HepG2 (cell line): ENCODE data around the gene FAM222B. TPM values are rescaled to one million over a fixed set of nuclear protein-coding genes. Genes with fewer than 3 reads are reported as not detected.

ENCODE experiments used
- ADNP ChIP-seq: sonication (generic); formaldehyde crosslinking; IDR thresholded peaks from 2 replicates; pipeline ENCODE4 v1.4.0; 2020; ENCODE audit warnings: missing genetic modification reagents
- ARID2 ChIP-seq: sonication (generic); formaldehyde crosslinking; IDR thresholded peaks from 2 replicates; pipeline ENCODE4 v1.8.1; 2022; ENCODE audit warnings: mild to moderate bottlenecking, missing genetic modification reagents, borderline replicate concordance
- ATF4 ChIP-seq, 2 experiments: fragments of 450-650 bp in 1 of 2; sonication (generic) in 1 of 2; formaldehyde crosslinking; IDR thresholded peaks; 2 replicates each; pipeline versions ENCODE4 v1.5.0 to v1.8.0; 2020 to 2022; ENCODE audit warnings: mild to moderate bottlenecking in 1 of 2, missing genetic modification reagents in 1 of 2
- CAMTA2 ChIP-seq: sonication (generic); formaldehyde crosslinking; IDR thresholded peaks from 2 replicates; pipeline ENCODE4 v1.4.0; 2020; ENCODE audit warnings: mild to moderate bottlenecking, missing genetic modification reagents, borderline replicate concordance
- FOXP1 ChIP-seq, 2 experiments: fragments of 450-650 bp in 1 of 2; IDR thresholded peaks; 2 replicates each; pipeline ENCODE4 v1.6.1; 2017 to 2018; ENCODE audit warnings: antibody characterized with exemption in 1 of 2
- HNF1B ChIP-seq: sonication (generic); formaldehyde crosslinking; IDR thresholded peaks from 2 replicates; pipeline ENCODE4 v1.5.1; 2020; ENCODE audit warnings: mild to moderate bottlenecking, moderate library complexity, missing genetic modification reagents
- KAT8 ChIP-seq: IDR thresholded peaks from 2 replicates; pipeline ENCODE4 v1.6.1; 2016; ENCODE audit warnings: missing genetic modification reagents, missing compliant biosample characterization
- NKX3-1 ChIP-seq: sonication (generic); formaldehyde crosslinking; IDR thresholded peaks from 2 replicates; pipeline ENCODE4 v1.5.0; 2020; ENCODE audit warnings: missing genetic modification reagents
- SCMH1 ChIP-seq: sonication (generic); formaldehyde crosslinking; IDR thresholded peaks from 2 replicates; pipeline ENCODE4 v1.9.0; 2021; ENCODE audit warnings: missing genetic modification reagents, mild to moderate bottlenecking, borderline replicate concordance
- SMAD3 ChIP-seq: sonication (generic); formaldehyde crosslinking; IDR thresholded peaks from 2 replicates; pipeline ENCODE4 v1.4.0; 2020; ENCODE audit warnings: missing genetic modification reagents
- SRY ChIP-seq: sonication (generic); formaldehyde crosslinking; IDR thresholded peaks from 2 replicates; pipeline ENCODE4 v1.8.0; 2022; ENCODE audit warnings: mild to moderate bottlenecking, missing genetic modification reagents
- STAT6 ChIP-seq: sonication (generic); formaldehyde crosslinking; IDR thresholded peaks from 2 replicates; pipeline ENCODE4 v1.4.0; 2020; ENCODE audit warnings: missing genetic modification reagents, mild to moderate bottlenecking, borderline replicate concordance
- TBP ChIP-seq: sonication (generic); formaldehyde crosslinking; IDR thresholded peaks from 2 replicates; pipeline ENCODE4 v1.5.0; 2020; ENCODE audit warnings: missing genetic modification reagents
- U2AF1 ChIP-seq: fragments of 200-400 bp; formaldehyde crosslinking; optimal IDR thresholded peaks from 2 replicates; pipeline ENCODE3; 2017; ENCODE audit warnings: mild to moderate bottlenecking, low read depth, low read length
- ZC3H13 ChIP-seq: sonication (generic); formaldehyde crosslinking; IDR thresholded peaks from 2 replicates; pipeline ENCODE4 v1.8.1; 2023; ENCODE audit warnings: mild to moderate bottlenecking, missing genetic modification reagents, moderate library complexity
- ZNF20 ChIP-seq: sonication (generic); formaldehyde crosslinking; IDR thresholded peaks from 2 replicates; pipeline ENCODE4 v1.4.0; 2020; ENCODE audit warnings: mild to moderate bottlenecking, moderate library complexity, missing genetic modification reagents
- ZNF512 ChIP-seq: sonication (generic); formaldehyde crosslinking; IDR thresholded peaks from 2 replicates; pipeline ENCODE4 v1.4.0; 2020; ENCODE audit warnings: mild to moderate bottlenecking, missing genetic modification reagents
- ZNF513 ChIP-seq: sonication (generic); formaldehyde crosslinking; conservative IDR thresholded peaks from 2 replicates; pipeline ENCODE4 v1.5.0; 2020; ENCODE audit warnings: missing genetic modification reagents
- ZNF709 ChIP-seq: sonication (generic); formaldehyde crosslinking; IDR thresholded peaks from 2 replicates; pipeline ENCODE4 v1.5.0; 2020; ENCODE audit warnings: mild to moderate bottlenecking, missing genetic modification reagents
- ZNF883 ChIP-seq: sonication (generic); formaldehyde crosslinking; IDR thresholded peaks from 2 replicates; pipeline ENCODE4 v1.5.1; 2020; ENCODE audit warnings: mild to moderate bottlenecking, missing genetic modification reagents; ENCODE audit errors: not compliant biosample characterization
- polyA plus RNA-seq, 8 experiments: library from polyadenylated mRNA; depleted of rRNA in 3 of 8; stranded (reverse) in 7 of 8; unstranded in 1 of 8; fragments of >200 nt; fragmentation: Illumina TruSeq in 4 of 8; extraction: Trizol in 4 of 8; gene quantifications; 2 replicates each; pipeline versions ENCODE4 v1.2.1 to v1.2.3, GENCODE V29; 2011 to 2016; ENCODE audit warnings: low read depth in 4 of 8, missing spikeins in 1 of 8, mixed read lengths in 1 of 8; ENCODE audit not compliant: insufficient read depth in 1 of 8
- total RNA-seq, 5 experiments: library from RNA; depleted of rRNA; stranded (reverse); fragments of >200 nt; fragmentation: Illumina TruSeq; extraction: Trizol; gene quantifications; 2 replicates each; pipeline ENCODE4 v1.2.3, GENCODE V29; 2016; ENCODE audit warnings: low read depth in 1 of 5

The FAM222B gene
- total and polyA plus RNA-seq, 2 of the 13 experiments (the other 11 are each of a cell fraction or from before 2014, with no cell fraction given): 3.5 to 7.3 TPM

GRCh38 chr17:28744972-28745785 lies 97.4 kb downstream of the FAM222B start (continued):
- no peak for TF ChIP-seq ZNF883 (CRISPR knock-in tag)
- no peak for TF ChIP-seq CAMTA2 (CRISPR knock-in tag)
- TF ChIP-seq SMAD3 (CRISPR knock-in tag): no peak
- no peak for TF ChIP-seq TBP (CRISPR knock-in tag)
- no peak for TF ChIP-seq ZNF512 (CRISPR knock-in tag)
- no peak for TF ChIP-seq ARID2 (CRISPR knock-in tag)
- peak; percentile 49 for TF ChIP-seq ZC3H13
- TF ChIP-seq KAT8 (CRISPR knock-in tag): no peak; the same call in 1 of the 2 replicates
- TF ChIP-seq STAT6: no peak
- TF ChIP-seq HNF1B (CRISPR knock-in tag): no peak; the same call in 1 of the 2 replicates
- TF ChIP-seq U2AF1: peak; percentile 96
- no peak for TF ChIP-seq ADNP
- TF ChIP-seq SRY: no peak
- no peak for TF ChIP-seq SCMH1 (CRISPR knock-in tag)
- TF ChIP-seq FOXP1 (IDR thresholded peaks at IDR 0.05): no peak
- peak; percentile 27; the same call in 1 of the 2 replicates for TF ChIP-seq FOXP1 (CRISPR knock-in tag; IDR thresholded peaks at IDR 0.05)
- no peak for TF ChIP-seq ZNF709 (CRISPR knock-in tag)
- TF ChIP-seq ATF4 (CRISPR knock-in tag; IDR thresholded peaks at IDR 0.05): no peak
- TF ChIP-seq ZNF513 (CRISPR knock-in tag): no peak
- TF ChIP-seq NKX3-1 (CRISPR knock-in tag): no peak
- TF ChIP-seq ZNF20 (CRISPR knock-in tag): no peak
